Prostate gland (tissue), 2 donors: ENCODE data around the gene FXR1.

Experiments used
- POLR2A ChIP-seq: fragments of 450-650 bp; IDR thresholded peaks from one replicate; pipeline ENCODE4 v1.6.1; 2016; ENCODE audit warnings: antibody characterized with exemption, mild to moderate bottlenecking
- TF ChIP-seq, protein P1 (sequence below), 4 experiments: fragments of 200-600 bp in 2 of 4; fragments of 450-650 bp in 2 of 4; sonication (generic) in 2 of 4; IDR thresholded peaks; 1 replicate in 3 of 4; 2 replicates in 1 of 4; pipeline ENCODE4 v1.5.1; 2016 to 2019; ENCODE audit warnings: antibody characterized with exemption in 4 of 4, mild to moderate bottlenecking in 2 of 4, moderate library complexity in 2 of 4

DNA sequence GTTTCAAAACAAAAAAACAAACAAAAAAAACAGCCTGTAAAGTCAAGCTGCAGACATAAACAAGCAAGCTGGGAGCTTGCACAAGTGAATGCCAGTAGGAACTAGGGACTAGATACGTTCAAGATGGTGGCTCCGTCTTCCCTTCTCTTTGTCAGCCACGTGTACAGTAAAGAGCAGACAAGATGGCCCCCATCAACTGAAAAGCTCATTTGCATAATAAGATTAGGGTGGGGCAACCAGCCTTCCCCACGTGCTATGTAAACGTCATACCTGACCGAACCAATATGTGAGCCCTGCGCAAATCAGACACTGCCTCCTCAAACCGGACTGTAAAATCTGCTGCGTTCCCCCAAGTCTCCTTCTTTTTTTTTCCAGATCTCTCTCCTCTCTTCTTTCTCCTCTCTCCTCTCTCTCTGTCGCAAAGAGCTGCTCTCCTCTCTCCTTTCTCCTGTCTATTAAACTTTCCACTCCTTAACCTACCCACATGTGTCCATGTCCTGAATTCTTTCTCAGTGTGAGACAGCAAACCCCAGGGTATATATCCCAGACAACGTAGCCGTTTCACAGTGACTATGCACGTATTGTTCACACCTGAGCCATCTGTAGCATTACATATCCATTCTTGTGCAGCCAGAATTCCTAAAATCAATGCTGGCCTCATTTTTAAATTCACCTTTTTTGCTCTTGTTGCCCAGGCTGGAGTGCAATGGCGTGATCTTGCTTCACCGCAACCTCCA, 31.2 kb upstream of the FXR1 start:
- TF ChIP-seq, protein P1, sequence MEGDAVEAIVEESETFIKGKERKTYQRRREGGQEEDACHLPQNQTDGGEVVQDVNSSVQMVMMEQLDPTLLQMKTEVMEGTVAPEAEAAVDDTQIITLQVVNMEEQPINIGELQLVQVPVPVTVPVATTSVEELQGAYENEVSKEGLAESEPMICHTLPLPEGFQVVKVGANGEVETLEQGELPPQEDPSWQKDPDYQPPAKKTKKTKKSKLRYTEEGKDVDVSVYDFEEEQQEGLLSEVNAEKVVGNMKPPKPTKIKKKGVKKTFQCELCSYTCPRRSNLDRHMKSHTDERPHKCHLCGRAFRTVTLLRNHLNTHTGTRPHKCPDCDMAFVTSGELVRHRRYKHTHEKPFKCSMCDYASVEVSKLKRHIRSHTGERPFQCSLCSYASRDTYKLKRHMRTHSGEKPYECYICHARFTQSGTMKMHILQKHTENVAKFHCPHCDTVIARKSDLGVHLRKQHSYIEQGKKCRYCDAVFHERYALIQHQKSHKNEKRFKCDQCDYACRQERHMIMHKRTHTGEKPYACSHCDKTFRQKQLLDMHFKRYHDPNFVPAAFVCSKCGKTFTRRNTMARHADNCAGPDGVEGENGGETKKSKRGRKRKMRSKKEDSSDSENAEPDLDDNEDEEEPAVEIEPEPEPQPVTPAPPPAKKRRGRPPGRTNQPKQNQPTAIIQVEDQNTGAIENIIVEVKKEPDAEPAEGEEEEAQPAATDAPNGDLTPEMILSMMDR (IDR thresholded peaks at IDR 0.05), result no peak
- TF ChIP-seq POLR2A, result no peak
